GF-D8 (cell line): Measurements from ENCODE around the gene CCDC85A.
"Not testable (repeated sequence)": the region's sequence is repeated elsewhere in the genome, so short reads cannot be mapped to it uniquely, and the experiment has no call there.

ENCODE experiments used
- DNase-seq: peaks from one replicate; lab custom pipeline; 2025; lab: John Stamatoyannopoulos, UW

CCDC85A gene

GRCh38 chr2:56183643-56184499 is at the start of gene CCDC85A:
TSS of gene CCDC85A (plus strand) at chr2:56183990. CDS start at chr2:56184625, 635 bp downstream.
- peak; percentile 1 for DNase-seq

DNA sequence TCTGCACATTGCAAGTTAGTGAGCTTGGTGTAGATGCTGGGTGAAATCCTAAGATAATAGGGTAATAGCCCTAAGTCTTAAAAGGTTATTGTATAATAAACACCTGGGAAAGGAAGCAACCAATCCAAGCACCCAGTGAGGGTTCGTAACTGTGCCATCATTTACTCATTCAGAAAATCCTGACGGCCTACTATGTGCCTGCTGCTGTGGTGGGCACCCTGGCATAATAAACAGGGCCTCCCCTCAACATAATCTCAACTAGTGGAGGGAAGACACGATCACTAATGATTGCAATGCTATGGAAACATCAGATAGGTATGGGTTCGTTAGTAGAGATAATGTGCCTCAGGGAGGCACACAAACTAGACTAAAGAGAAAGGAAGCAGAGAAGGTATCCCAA is 48.9 kb upstream of the CCDC85A start:
- DNase-seq, result no peak

- not testable (repeated sequence) for DNase-seq
Observed at GRCh38 chr2:56142497-56143061, 41.2 kb upstream of the CCDC85A start.

DNA sequence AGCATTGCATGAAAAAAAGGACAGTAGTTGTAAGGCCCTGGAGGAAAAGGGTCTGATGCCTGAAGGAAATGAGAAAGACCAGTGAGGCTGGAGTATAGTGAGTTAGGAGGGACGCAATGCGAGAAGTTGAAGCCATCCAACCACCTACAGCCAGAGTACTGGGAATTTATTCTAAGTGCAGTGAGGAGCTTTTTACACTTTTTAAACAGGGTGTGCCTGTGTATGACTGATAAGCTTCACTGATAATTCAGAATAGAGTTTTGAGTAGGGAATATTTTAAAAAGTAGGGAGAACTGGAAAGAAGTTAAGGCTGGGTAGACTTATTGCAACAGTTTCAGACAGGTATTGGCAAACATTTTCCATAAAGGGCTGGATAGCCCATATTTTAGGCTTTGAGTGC is 35.9 kb upstream of the CCDC85A start:
- no peak for DNase-seq

DNA sequence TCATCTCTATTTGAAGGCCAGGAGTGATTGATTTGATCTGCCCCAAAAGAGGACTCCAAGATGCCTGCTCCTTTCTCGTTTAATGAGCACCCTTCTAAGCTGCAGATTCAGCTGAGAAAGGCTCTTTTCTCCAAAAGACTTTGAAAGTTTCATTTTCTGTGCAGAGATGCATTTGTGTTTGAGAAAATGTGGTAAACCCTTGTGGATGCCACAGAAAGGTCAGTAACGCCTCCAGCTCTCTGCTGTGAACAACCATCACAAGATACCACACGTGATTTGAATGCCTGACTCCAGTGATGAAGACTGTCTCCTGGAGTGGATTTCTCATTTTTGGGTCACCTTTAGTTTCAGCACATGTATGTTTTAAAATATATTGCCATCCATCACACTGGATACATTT is 35.0 kb upstream of the CCDC85A start:
- DNase-seq, result no peak

- no peak for DNase-seq
Observed at GRCh38 chr2:56151841-56152240, 31.9 kb upstream of the CCDC85A start.

DNA sequence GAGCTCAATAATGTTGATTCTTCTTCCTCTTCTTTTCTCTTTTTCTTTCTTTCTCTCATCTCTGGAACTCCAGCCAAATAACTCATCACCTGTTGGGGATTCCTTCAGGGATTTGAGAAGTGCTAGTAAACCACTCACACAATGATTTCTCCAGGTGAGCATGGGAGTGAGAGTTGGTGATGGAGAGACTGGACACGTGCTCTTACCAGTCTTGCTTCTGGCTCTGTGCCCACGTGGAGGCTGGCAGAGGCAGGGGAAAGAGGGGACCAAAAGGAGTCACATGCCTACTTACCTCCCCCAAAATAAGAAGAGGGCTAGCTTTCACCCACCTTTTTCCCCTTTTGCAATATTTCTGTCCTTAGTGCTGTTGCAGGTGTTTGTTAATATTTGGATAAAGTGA is 28.6 kb upstream of the CCDC85A start:
- DNase-seq, result no peak

GRCh38 chr2:56159875-56160274 is 23.9 kb upstream of the CCDC85A start:
- DNase-seq, result not testable (repeated sequence)

GRCh38 chr2:56167616-56168562 is 15.9 kb upstream of the CCDC85A start:
- no peak for DNase-seq

DNA sequence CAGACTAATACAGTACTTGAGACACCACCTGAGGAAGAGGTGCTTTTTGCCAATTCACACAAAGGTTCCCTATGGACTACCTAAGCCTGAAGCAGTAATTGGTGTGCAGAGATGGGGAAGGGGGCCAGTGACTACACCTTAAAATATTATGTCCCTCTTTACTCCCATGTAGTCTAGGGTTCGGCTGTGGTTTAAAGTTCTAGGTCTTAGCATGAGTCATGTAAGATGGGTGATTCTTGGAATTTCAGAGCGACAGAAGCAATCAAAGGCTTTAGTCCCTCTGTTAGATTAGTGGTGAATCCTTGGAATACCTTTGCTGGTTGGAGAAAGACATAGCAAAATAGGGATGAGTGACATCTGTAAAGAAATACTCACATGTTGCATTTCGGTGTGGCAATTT is 14.3 kb upstream of the CCDC85A start:
- no peak for DNase-seq

GRCh38 chr2:56170504-56170903 is 13.3 kb upstream of the CCDC85A start:
- no peak for DNase-seq

- no peak for DNase-seq
Observed at GRCh38 chr2:56170988-56171387, 12.8 kb upstream of the CCDC85A start.

DNA sequence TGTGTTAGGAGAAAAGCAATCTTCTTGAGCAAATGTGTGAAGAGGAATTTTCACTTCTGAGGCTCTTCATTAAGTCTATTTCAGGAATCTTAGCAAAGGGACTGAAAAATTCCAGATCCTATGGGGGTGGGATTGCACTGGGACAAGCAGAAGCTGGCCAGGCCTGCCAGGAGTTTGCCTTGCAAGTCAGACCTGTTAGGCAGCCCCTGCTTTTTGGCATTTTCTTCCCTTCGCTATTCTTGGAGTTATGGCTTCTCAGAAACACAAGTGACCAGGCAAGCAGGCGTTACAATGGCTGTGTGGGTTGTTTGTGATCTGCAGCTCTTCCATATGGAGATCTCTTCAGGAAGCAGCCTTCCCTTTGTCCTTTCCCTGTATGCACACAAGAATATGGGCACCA is 8.0 kb upstream of the CCDC85A start:
- DNase-seq, result no peak

GRCh38 chr2:56177420-56178220 is 6.2 kb upstream of the CCDC85A start:
- no peak for DNase-seq

- DNase-seq, result no peak
Observed at GRCh38 chr2:56179931-56180330, 3.9 kb upstream of the CCDC85A start.

- no peak for DNase-seq
Observed at GRCh38 chr2:56182420-56182819, 1.4 kb upstream of the CCDC85A start.

- DNase-seq, result no peak
Observed at GRCh38 chr2:56184500-56185011, 766 bp downstream of the CCDC85A start.

DNA sequence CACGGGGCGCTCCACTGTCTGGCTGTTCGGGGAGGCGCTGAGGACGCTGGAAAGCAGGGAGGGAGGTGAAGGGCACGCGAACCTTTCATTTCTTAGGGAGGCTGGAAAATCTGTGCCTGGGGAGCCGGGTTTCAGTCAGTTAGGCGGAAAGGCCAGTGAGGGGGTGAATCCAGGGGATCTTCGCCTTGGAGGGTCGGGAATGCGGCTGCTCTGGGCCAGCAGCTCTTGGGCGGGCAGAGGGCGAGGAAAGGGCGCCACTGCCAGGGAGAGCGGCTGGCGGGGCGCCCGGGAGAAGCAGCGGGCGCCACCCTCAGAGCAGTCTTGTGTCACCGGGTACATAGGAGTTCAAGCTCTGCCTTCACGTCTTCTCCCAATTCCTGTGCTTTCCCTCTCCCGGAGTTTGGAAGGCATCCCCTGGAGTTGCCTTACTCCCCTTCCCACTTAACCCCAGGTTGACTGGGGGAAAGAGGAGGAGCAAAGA is 1.4 kb downstream of the CCDC85A start:
- DNase-seq, result no peak

DNA sequence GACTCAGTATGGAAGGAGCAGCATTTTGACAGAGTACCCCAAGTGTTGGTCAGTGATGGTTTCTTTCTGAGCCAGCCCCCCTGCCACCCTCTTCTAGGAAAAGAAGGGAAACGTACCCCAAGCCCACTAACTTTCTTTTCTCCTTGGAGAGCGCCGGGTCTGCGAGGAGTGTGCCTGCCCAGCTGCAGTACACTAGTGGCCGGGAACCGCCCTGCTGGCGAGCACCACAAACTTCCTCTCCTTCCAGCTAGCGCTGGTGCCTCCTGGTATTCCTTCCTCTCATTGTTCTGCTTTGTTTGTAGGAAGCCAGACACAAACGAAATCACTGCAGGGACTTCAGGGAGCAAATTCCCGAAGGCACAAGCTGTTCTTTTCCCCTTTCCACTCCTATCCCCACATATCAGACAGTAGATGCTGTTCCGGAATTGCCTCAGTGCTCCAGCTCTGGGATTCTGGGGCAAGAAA is 1.8 kb downstream of the CCDC85A start:
- no peak for DNase-seq

DNA sequence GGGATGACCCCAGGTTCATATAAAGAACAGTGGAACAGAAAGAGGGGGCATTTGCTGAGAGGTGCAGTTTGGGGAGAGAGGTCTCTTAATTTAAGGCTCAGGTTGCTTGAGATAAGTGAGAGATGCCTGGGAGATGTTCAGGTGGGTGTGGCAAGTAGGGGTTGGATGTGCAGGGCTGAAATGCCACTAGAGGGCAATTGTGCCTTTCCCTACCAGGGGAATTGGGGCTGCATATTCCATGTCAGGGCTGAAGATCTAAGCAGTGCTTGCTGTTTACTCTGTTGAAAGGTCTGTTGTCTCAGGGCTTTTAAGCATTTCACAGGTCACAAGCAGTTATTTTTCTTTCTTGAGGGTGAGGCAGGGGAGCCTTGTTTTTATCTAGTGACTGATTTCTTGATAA is 7.8 kb downstream of the CCDC85A start:
- DNase-seq, result no peak

DNA sequence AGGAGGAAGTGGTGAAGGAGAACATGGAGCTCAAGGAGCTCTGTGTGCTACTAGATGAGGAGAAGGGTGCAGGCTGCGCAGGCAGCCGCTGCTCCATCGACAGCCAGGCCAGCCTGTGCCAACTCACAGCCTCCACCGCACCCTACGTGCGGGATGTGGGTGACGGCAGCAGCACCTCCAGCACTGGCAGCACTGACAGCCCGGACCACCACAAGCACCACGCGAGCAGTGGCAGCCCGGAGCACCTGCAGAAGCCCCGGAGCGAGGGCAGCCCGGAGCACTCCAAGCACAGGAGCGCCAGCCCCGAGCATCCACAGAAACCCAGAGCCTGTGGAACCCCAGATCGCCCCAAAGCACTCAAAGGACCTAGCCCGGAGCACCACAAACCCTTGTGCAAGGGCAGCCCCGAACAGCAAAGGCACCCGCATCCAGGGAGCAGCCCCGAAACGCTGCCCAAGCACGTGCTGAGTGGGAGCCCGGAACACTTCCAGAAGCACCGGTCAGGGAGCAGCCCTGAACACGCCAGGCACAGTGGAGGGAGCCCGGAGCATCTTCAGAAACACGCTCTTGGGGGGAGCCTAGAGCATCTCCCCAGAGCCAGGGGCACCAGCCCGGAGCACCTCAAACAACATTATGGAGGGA is 9.0 kb downstream of the CCDC85A start:
- no peak for DNase-seq
